Motor neuron (in vitro differentiated cells): ENCODE results near the gene PAOX. TPM values are rescaled to one million over a fixed set of nuclear protein-coding genes. Genes with fewer than 3 reads are reported as not detected.

Experiments
- ATAC-seq, 8 experiments: fragments of 200-7000 bp; cut with Tn5 transposase; replicated peaks in 6 of 8; 2 replicates each; pipeline ENCODE4 v1.8.0; 2021; ENCODE audit warnings: mild to moderate bottlenecking in 8 of 8, moderate library complexity in 8 of 8
- H3K27ac ChIP-seq, 2 donors: fragments of 250-450 bp; sonication (Bioruptor Pico); 2 replicates each; pipeline ENCODE4 v1.9.0; 2021; ENCODE audit warnings: antibody characterized with exemption in 2 of 2, mild to moderate bottlenecking in 2 of 2, moderate library complexity in 1 of 2
- H3K4me1 ChIP-seq, 2 donors: fragments of 250-450 bp; sonication (Bioruptor Pico); replicated peaks in 1 of 2; 2 replicates each; pipeline ENCODE4 v1.6.1; 2021; ENCODE audit warnings: antibody characterized with exemption in 2 of 2, mild to moderate bottlenecking in 2 of 2, moderate library complexity in 1 of 2
- H3K4me3 ChIP-seq, 5 donors: fragments of 250-450 bp; sonication (Bioruptor Pico); 2 replicates each; pipeline ENCODE4 v1.9.0; 2021; ENCODE audit warnings: antibody characterized with exemption in 5 of 5, mild to moderate bottlenecking in 5 of 5, moderate library complexity in 4 of 5
- WGBS, 10 experiments: fragments of 450-650 bp; shearing (Covaris generic); methylation state at CpG; one replicate each; pipeline ENCODE4 v1.0.0; 2022; 5-methylcytosine and 5-hydroxymethylcytosine counted together
- in situ Hi-C, 9 experiments: fragments of 400-800 bp; cut with MboI; loops; one replicate each; pipeline ENCODE4 v1.15.0; 2021; ENCODE audit warnings: low sequenced_read_pairs in 9 of 9, low pct_unique_long_range_greater_than_20kb in 2 of 9; ENCODE audit not compliant: unreplicated experiment in 9 of 9
- total RNA-seq, 8 experiments: library from RNA; unstranded; fragments of 300-600 nt; gene quantifications; 2 replicates each; pipeline versions ENCODE4 v1.2.3 to v1.2.4, GENCODE V29; 2022

The PAOX gene
- total RNA-seq, result 1 to 10 TPM; 1.1 to 5.1 (median 2.2) TPM

DNA sequence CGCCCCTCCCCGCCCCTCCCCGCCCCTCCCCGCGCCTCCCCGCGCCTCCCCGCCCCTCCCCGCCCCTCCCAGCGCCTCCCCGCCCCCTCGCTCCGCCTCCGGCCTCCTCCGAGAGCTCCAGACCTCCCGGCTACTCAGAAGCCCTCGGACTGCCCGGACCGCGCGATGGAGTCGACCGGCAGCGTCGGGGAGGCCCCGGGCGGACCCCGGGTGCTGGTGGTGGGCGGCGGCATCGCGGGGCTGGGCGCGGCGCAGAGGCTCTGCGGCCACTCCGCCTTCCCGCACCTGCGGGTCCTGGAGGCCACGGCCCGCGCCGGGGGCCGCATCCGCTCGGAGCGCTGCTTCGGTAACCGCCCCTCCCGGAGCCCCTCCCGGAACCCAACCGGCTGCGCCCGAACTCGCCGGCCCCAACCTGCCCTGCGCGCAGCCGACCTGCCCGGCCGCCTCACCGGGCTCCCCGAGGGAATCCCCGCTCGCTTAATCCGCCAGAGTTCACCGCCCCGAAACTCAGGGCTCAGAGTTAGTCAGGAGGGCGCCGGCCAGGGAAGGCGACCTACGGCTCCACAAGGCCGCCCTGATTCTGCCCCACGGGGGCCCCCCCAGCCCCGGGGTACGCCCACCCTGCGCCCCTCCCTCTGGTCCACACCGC lies at the start of gene PAOX:
Gene PAOX (plus strand): TSS at position 111 of the 649 bp plus-strand sequence. CDS start 55 bp downstream, at position 166.
- 0% methylated on average over 10 of the region's 78 CpGs; no CpG with 5 or more reads in 9 of the 10 experiments for WGBS, 10 experiments
- Histone ChIP-seq H3K27ac (peak within 1 kb of the TSS; percentile 55 to 79), H3K4me3 (peak within 1 kb of the TSS; percentile 48 to 93 (median 68)), H3K4me1 (peaks cover 4 to 10% of the 10 kb centered on the region in 2 donors)
- in situ Hi-C loops, result no loop called here
- peak; percentile 37 to 79 (median 73) for ATAC-seq

DNA sequence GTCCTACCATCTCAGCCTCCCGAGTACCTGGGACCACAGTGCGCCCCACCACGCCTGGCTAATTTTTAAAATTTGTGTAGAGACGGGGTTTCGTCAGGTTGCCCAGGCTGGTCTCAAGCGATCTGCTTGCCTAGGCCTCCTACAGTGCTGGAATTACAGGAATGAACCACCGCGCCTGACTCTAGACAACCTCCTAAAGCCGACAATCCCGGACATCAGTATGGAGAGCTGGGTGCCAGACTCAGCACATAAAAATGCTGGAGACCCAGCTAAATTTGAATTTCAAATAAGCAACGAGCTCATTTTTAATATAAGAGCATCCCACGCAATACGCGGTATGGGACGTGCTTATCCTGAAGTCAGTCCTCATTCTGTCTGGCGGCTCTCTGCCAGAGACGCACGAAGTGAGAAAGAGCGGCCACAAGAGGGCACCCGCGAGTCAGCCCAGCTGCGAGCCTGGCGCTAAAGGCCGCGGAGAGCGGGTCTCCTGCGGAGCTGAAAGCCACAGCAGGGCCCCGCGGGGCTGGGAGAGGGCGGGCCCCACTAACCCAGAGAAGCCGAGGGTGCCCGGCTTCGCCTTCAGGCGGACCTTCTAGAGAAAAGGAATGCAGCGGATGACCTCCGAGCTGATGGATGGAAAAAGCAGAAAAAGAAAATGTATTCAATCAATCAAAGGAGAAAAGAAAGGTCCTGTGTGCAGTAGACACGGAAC lies 49.4 kb upstream of the PAOX start:
- peak overlapping the region in 1 of 5 donors; percentile 1 for H3K4me3 ChIP-seq
- no peak overlapping the region for H3K27ac ChIP-seq
- in situ Hi-C loops, result no loop called here

DNA sequence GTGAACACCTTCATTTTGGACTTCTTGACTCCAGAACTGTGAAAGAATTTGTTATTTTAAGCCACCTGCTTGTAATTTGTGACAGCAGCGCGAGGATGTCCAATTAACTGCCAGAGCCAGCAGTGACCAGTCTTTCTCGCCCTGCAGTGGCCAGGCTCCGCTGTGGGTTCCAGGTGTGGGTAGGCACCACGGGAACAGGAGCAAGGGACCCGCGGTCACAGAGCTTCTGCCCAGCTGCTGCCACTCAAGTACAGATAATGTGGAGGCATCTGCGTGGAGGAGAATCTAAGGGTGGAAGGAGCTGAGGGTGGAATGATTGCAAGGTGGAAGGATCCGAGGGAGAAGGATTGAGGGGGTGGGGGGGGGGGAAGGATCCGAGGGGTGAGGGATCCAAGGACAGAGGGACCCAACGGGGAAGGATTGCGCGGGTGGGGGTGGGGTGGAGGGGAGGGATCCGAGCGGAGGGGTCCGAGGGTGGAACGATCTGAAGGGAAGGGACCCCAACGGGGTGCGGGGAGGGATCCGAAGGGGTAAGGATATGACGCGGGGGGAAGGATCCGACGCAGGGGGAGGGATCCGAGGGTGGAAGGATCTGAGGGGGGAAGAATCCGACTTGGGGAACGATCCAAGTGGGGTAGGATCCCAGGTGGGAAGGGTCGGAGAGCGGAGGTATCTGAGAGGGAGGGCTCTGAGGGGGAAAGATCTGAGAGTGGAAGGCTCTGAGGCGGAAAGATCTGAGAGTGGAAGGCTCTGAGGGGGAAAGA lies 45.9 kb upstream of the PAOX start:
- no peak for ATAC-seq
- Histone ChIP-seq H3K4me3 (no peak overlapping the region), H3K27ac (no peak overlapping the region), H3K4me1 (peaks cover 16% of the 10 kb centered on the region in 2 donors)
- in situ Hi-C loops, result no loop called here
- WGBS, 10 experiments, result 40 to 80% (median 60%) methylated on average over 1 to 4 of the region's 30 CpGs; no CpG with 5 or more reads in 4 of the 10 experiments

More for the DNA sequence above, 49.4 kb upstream of the PAOX start:
- WGBS, 10 experiments, result 0 to 53% (median 11%) methylated on average over 1 to 12 of the region's 37 CpGs; no CpG with 5 or more reads in 2 of the 10 experiments
- peak; percentile 60 to 93 (median 72) for ATAC-seq
- H3K4me1 ChIP-seq, result peaks cover 14 to 18% of the 10 kb centered on the region in 2 donors

DNA sequence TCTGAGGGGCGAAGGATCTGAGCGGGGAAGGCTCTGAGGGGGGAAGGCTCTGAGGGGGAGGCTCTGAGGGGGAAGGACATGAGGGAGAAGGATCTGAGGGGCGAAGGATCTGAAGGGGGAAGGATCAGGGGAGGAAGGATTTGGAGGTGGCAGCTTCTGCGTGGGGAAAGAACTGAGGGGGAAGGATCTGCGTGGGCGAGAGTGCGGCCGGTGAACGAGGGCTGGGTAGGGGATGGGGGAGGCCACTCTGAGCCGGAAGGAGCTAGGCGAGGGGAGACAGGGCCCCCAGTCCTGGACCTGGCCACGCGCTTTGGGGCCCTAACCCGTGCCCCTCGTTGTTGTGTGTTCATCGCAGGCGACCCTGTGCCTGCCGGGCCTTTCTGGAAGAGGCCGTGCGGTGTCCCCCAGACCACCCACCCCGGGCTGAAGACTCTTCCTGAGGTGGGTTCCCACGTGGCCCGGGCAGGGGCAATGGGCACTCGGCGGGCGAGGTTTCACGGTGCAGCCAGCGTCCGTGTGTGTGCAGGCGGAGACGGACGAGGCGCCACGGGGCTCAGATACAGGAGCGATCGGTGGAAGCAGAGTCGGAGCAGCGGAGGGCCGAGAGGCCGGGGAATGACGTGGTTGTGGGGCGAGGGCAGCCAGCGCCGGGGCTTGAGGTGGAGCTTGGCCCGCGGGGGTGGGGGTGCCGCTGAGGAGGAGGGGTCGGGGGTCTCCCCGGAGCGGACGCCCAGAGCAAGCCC lies 44.4 kb upstream of the PAOX start:
- peak overlapping the region in 1 of 2 donors; percentile 13 for H3K27ac ChIP-seq
- peak in 6 of 8 experiments; percentile 24 to 65 (median 57) for ATAC-seq
- in situ Hi-C loops, result no loop called here
- H3K4me3 ChIP-seq, result peak overlapping the region; percentile 32 to 52 (median 42)
- WGBS, 10 experiments, result 0 to 13% methylated on average over 3 of the region's 51 CpGs; no CpG with 5 or more reads in 8 of the 10 experiments
- peaks cover 13 to 14% of the 10 kb centered on the region in 2 donors for H3K4me1 ChIP-seq

DNA sequence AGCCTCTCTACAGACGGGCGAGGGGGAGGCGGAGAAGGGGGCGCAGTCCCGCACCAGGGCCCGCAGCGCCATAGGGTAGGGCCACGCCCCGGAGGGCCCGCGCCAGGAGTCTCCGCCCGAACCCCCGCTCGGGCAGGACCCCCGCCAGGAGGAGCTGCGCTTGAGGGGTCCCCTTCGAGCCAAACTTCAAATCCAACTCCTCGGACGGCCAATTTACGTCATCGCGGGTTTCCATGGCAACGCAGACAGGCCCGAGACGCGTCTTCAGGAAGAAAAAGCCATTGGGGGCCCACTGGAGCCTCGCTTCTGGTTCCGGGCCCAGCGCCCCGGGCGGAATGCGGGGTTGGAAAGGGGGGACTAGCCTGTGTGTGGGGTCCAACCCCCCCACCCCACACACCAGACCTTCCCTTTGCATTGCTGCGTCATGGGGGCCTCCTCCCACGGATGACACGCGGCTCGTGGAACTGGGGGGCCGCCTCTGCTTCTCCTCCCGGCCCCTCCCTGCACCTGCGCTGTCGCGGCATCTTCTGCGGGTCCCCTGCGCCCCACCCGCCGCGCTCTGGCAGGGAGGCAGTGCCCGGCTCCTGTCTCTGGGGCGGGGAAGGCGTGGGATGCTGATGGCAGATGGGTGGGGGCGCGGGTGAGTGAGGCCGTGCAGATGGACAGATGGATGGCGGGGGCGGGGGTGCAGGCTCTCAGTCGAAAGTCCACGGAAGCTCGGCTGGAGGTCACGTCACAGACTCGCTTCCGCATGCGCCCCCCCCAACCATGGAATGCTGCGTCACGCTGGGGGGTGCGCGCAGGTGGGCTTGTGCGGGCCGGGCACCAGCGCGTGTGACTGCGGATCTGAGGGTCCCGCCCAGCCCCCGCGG lies 43.6 kb upstream of the PAOX start:
- H3K4me3 ChIP-seq, result peak overlapping the region; percentile 32 to 52 (median 42)
- no CpG with 5 or more reads among the region's 75 CpGs for WGBS, 10 experiments
- in situ Hi-C loops, result no loop called here
- ATAC-seq, result peak; percentile 39 to 73 (median 58)
- H3K27ac ChIP-seq, result no peak overlapping the region
- H3K4me1 ChIP-seq, result peaks cover 10 to 14% of the 10 kb centered on the region in 2 donors

DNA sequence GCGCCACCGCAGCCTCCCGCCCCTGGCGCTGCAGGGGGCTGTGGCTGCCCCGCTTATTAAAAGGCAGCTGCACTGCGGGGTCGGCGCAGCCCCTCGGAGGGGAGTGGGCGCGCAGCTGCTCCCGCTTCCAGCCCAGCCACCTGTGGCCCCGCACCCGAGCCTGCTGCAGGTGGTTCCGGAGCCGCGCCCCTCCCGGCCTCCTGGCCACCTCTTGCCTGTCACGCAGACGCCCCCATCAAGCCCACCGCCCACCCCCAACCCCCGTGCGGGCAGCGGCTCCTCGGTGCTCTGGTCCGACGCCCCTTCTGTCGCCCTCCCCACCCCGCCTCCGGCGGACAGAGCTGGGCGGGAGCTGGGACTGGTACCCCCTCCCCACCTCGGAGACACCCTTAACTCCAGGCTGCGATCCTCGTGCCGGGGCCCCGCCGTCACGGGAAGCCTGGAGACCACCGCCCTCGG lies 42.9 kb upstream of the PAOX start:
- peak overlapping the region; percentile 32 to 52 (median 42) for H3K4me3 ChIP-seq
- 4% methylated on average over 5 of the region's 41 CpGs; no CpG with 5 or more reads in 9 of the 10 experiments for WGBS, 10 experiments
- in situ Hi-C loops, result no loop called here
- ATAC-seq, result peak in 2 of 8 experiments; percentile 35 to 38
- peaks cover 10 to 14% of the 10 kb centered on the region in 2 donors for H3K4me1 ChIP-seq
- H3K27ac ChIP-seq, result peak overlapping the region in 1 of 2 donors; percentile 29

DNA sequence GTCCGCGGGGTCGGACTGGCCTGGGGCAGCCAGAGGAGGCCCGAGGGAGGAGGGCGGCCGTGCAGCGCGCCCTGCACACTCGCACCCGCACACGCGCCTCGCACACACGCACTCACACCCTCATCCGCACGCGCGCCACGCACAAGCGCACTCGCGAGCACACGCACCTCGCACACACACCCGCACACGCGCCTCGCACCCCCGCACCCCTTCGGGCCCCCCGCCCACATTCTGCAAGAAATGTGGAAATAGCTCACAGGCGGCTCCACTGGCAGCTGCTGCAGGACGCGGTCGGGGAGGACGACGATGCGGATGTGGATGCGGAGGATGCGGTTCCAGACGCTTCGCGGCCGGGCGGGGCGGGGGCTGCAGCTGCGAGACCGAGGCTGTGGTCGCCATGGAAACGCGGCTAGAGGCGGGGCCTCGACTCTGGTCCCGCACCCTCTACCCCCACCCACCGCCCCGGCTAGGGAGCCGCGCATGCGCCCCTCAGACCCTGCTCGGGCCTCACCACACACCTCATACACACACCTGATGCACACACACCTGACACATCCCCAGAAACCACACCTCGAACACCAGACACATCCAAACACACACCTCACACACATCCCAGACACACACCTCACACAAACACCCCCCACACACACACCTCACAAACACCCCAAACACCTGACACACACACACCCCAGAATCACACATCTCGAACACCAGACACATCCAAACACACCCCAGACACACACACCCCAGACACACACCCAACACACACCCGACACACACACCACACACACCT lies 42.3 kb upstream of the PAOX start, which contains the start of gene CALY:
Gene CALY (minus strand): TSS at position 320 of the 793 bp plus-strand sequence. CDS start 7,907 bp downstream, outside the sequence.
- in situ Hi-C loops, result no loop called here
- Histone ChIP-seq H3K4me1 (peaks cover 10 to 14% of the 10 kb centered on the region in 2 donors), H3K27ac (peak within 1 kb of the TSS in 1 of 2 donors; percentile 29), H3K4me3 (peak within 1 kb of the TSS; percentile 32 to 52 (median 42))
- 4 to 100% (median 30%) methylated on average over 1 to 21 of the region's 63 CpGs; no CpG with 5 or more reads in 6 of the 10 experiments for WGBS, 10 experiments
- peak in 6 of 8 experiments; percentile 53 to 69 (median 60) for ATAC-seq

DNA sequence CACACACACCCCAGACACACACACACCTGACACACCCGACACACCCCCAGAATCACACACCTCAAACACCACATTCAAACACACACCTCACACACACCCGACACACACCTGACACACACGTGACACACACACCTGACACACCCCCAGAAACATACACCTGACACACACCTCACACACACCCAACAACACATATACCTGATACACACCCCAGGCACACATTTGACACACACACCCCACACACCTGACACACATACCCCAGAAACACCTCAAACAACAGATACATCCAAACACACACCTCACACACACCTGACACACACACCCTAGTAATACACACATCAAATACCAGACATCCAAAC lies 41.7 kb upstream of the PAOX start:
- ATAC-seq, result no peak
- H3K4me3 ChIP-seq, result peak overlapping the region in 1 of 5 donors; percentile 43
- in situ Hi-C loops, result no loop called here
- 37 to 100% (median 96%) methylated on average over 1 to 2 of the region's 3 CpGs; no CpG with 5 or more reads in 6 of the 10 experiments for WGBS, 10 experiments
- H3K4me1 ChIP-seq, result peaks cover 10 to 14% of the 10 kb centered on the region in 2 donors
- no peak overlapping the region for H3K27ac ChIP-seq

DNA sequence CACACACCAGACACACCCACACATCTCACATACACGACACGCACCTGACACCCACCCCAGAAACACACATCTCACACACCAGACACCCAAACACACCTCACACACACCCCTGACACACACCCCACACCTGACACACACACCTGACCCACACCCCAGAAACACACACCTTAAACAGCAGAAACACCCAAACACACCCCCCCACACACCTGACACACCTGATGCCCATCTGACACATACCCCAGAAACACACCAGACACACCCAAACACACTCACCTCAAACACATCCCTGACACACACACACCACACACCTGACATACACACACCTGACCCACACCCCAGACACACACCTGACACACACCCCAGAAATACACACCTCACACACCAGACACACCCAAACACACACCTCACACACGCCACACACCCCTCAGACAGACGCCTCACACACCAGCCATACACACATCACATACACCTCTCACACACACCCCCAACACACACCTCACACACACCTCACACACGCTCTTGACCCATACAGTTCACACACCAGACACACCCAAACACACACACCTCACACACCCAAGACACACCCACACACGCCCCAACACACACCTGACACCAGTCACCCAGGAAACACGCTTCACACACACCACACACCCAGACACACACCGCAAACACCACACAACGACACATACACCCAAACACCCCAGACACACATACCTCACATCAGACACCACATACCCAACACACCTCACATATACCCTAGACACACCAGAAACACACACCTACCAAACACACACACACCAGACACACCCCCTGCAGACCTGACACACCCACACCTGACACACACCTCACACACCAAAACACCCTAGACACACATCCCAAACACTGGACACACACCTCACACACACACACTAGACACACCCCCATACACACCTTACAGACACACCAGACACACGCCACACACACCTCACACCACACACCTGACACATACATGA lies 40.7 kb upstream of the PAOX start:
- Histone ChIP-seq H3K27ac (no peak overlapping the region), H3K4me1 (peaks cover 10 to 14% of the 10 kb centered on the region in 2 donors), H3K4me3 (no peak overlapping the region)
- in situ Hi-C loops, result no loop called here
- no peak for ATAC-seq
- 59 to 79% methylated on average over 3 to 5 of the region's 10 CpGs; no CpG with 5 or more reads in 8 of the 10 experiments for WGBS, 10 experiments
